IMR-90 (cell line): Measurements from ENCODE around the gene VTN.

Experiments
- BHLHE40 ChIP-seq: fragments of 150-350 bp; IDR thresholded peaks from 2 replicates; pipeline ENCODE4 v1.6.1; 2016; ENCODE audit warnings: mild to moderate bottlenecking, low read depth, low read length
- CEBPB ChIP-seq: IDR thresholded peaks from 2 replicates; pipeline ENCODE4 v1.6.1; 2012; ENCODE audit warnings: low read depth, low read length, improper control_type of control experiment
- CTCF ChIP-seq: conservative IDR thresholded peaks from 2 replicates; pipeline ENCODE4 v1.5.1; 2012; ENCODE audit warnings: mild to moderate bottlenecking, low read depth, low read length, improper control_type of control experiment
- ELK1 ChIP-seq: fragments of 150-350 bp; IDR thresholded peaks from 2 replicates; pipeline ENCODE4 v1.6.1; 2016; ENCODE audit warnings: low read depth, mild to moderate bottlenecking, low read length, moderate library complexity, borderline replicate concordance
- MAFK ChIP-seq: IDR thresholded peaks from 2 replicates; pipeline ENCODE4 v1.6.1; 2012; ENCODE audit warnings: low read depth, low read length, improper control_type of control experiment
- MAZ ChIP-seq: IDR thresholded peaks from 2 replicates; pipeline ENCODE4 v1.6.1; 2012; ENCODE audit warnings: low read depth, mild to moderate bottlenecking, low read length, improper control_type of control experiment, moderate library complexity, borderline replicate concordance
- MXI1 ChIP-seq: IDR thresholded peaks from 2 replicates; pipeline ENCODE4 v1.6.1; 2012; ENCODE audit warnings: low read depth, mild to moderate bottlenecking, low read length, moderate library complexity, borderline replicate concordance
- NFE2L2 ChIP-seq: fragments of 150-350 bp; IDR thresholded peaks from 2 replicates; pipeline ENCODE4 v1.6.1; 2016; ENCODE audit warnings: low read depth, mild to moderate bottlenecking, low read length
- POLR2A ChIP-seq: IDR thresholded peaks from 2 replicates; pipeline ENCODE4 v1.6.1; 2012; ENCODE audit warnings: mild to moderate bottlenecking, low read depth, low read length
- RAD21 ChIP-seq: IDR thresholded peaks from 2 replicates; pipeline ENCODE4 v1.6.1; 2012; ENCODE audit warnings: low read length, improper control_type of control experiment
- RCOR1 ChIP-seq: IDR thresholded peaks from 2 replicates; pipeline ENCODE4 v1.6.1; 2012; ENCODE audit warnings: mild to moderate bottlenecking, low read length, improper control_type of control experiment; ENCODE audit not compliant: insufficient replicate concordance
- RFX5 ChIP-seq: IDR thresholded peaks from 2 replicates; pipeline ENCODE4 v1.8.0; 2012; ENCODE audit warnings: low read depth, mild to moderate bottlenecking, low read length, moderate library complexity
- SMC3 ChIP-seq: fragments of 150-350 bp; IDR thresholded peaks from 2 replicates; pipeline ENCODE4 v1.6.1; 2016; ENCODE audit warnings: low read depth, mild to moderate bottlenecking, antibody characterized with exemption, low read length, moderate library complexity
- USF2 ChIP-seq: fragments of 150-350 bp; IDR thresholded peaks from 2 replicates; pipeline ENCODE4 v1.6.1; 2017; ENCODE audit warnings: mild to moderate bottlenecking, antibody characterized with exemption, low read length, low read depth

- TF ChIP-seq CTCF: no peak
- TF ChIP-seq POLR2A: no peak
- TF ChIP-seq MAFK: no peak
- TF ChIP-seq SMC3: no peak
- no peak for TF ChIP-seq RAD21
- no peak for TF ChIP-seq RCOR1
- no peak for TF ChIP-seq RFX5
- TF ChIP-seq MXI1: no peak
- TF ChIP-seq USF2: no peak
- TF ChIP-seq BHLHE40: no peak
- no peak for TF ChIP-seq CEBPB
- TF ChIP-seq MAZ: no peak
- TF ChIP-seq NFE2L2: no peak
- no peak for TF ChIP-seq ELK1
Observed at GRCh38 chr17:28402224-28402630, 32.1 kb upstream of the VTN start.
